ENCODE data around the gene SLC2A11. TPM values are rescaled to one million over a fixed set of nuclear protein-coding genes. Genes with fewer than 3 reads are reported as not detected.
A peak's percentile ranks its signal among the peaks of the same experiment; 100 is the strongest.

SLC2A11 gene
- total RNA-seq, 4 donors from 2014 or later = 0.57 to 4.4 (median 2.9) TPM

GRCh38 chr22:23895599-23896144, 38.0 kb downstream of the SLC2A11 start:
- TF ChIP-seq, protein P1, sequence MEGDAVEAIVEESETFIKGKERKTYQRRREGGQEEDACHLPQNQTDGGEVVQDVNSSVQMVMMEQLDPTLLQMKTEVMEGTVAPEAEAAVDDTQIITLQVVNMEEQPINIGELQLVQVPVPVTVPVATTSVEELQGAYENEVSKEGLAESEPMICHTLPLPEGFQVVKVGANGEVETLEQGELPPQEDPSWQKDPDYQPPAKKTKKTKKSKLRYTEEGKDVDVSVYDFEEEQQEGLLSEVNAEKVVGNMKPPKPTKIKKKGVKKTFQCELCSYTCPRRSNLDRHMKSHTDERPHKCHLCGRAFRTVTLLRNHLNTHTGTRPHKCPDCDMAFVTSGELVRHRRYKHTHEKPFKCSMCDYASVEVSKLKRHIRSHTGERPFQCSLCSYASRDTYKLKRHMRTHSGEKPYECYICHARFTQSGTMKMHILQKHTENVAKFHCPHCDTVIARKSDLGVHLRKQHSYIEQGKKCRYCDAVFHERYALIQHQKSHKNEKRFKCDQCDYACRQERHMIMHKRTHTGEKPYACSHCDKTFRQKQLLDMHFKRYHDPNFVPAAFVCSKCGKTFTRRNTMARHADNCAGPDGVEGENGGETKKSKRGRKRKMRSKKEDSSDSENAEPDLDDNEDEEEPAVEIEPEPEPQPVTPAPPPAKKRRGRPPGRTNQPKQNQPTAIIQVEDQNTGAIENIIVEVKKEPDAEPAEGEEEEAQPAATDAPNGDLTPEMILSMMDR (IDR thresholded peaks at IDR 0.05) = no peak
- no peak for TF ChIP-seq POLR2A (IDR thresholded peaks at IDR 0.05)
- Histone ChIP-seq H3K27ac (peak overlapping the region; percentile 97 to 99 (median 98)), H3K9me3 (no peaks in the 10 kb centered on the region), H3K4me1 (peaks cover 17 to 52% (median 19%) of the 10 kb centered on the region in 3 donors), H3K27me3 (no peaks in the 10 kb centered on the region), H3K4me3 (peak overlapping the region; percentile 73 to 94 (median 86)), H3K36me3 (peaks cover 17 to 30% (median 19%) of the 10 kb centered on the region in 3 donors)
- intact Hi-C loops (cut with DNase I) = no loop called here
- WGBS, 2 donors = 62 to 69% methylated on average over 9 to 15 of the region's 16 CpGs
- DNase-seq = no peak

- H3K27ac ChIP-seq = peak overlapping the region in 2 of 4 donors; percentile 97 to 99
- peaks cover 17 to 52% (median 19%) of the 10 kb centered on the region in 3 donors for H3K4me1 ChIP-seq
- WGBS, 2 donors = 83 to 90% methylated on average over 2 to 3 of the region's 5 CpGs
- DNase-seq = no peak
- H3K9me3 ChIP-seq = no peaks in the 10 kb centered on the region
- intact Hi-C loops (cut with DNase I) = no loop called here
- H3K4me3 ChIP-seq = peak overlapping the region in 3 of 4 donors; percentile 84 to 94 (median 87)
- H3K27me3 ChIP-seq = no peaks in the 10 kb centered on the region
- TF ChIP-seq, protein P1 (IDR thresholded peaks at IDR 0.05) = no peak
- no peak for TF ChIP-seq POLR2A (IDR thresholded peaks at IDR 0.05)
- peaks cover 17 to 30% (median 19%) of the 10 kb centered on the region in 3 donors for H3K36me3 ChIP-seq
These were observed 38.5 kb downstream of the SLC2A11 start for GRCh38 chr22:23896166-23896522.

- no peak for DNase-seq
- H3K9me3 ChIP-seq = no peaks in the 10 kb centered on the region
- no peak overlapping the region for H3K4me3 ChIP-seq
- no peak overlapping the region for H3K27ac ChIP-seq
- 80 to 100% methylated on average over 1 of the region's 8 CpGs for WGBS, 2 donors
- intact Hi-C loops (cut with DNase I) = no loop called here
- peaks cover 17 to 30% (median 19%) of the 10 kb centered on the region in 3 donors for H3K36me3 ChIP-seq
- TF ChIP-seq, protein P1 (IDR thresholded peaks at IDR 0.05) = no peak
- TF ChIP-seq POLR2A (IDR thresholded peaks at IDR 0.05) = no peak
- H3K27me3 ChIP-seq = no peaks in the 10 kb centered on the region
- peaks cover 17 to 52% (median 19%) of the 10 kb centered on the region in 3 donors for H3K4me1 ChIP-seq
These were observed 39.0 kb downstream of the SLC2A11 start for GRCh38 chr22:23896523-23897186.

DNA sequence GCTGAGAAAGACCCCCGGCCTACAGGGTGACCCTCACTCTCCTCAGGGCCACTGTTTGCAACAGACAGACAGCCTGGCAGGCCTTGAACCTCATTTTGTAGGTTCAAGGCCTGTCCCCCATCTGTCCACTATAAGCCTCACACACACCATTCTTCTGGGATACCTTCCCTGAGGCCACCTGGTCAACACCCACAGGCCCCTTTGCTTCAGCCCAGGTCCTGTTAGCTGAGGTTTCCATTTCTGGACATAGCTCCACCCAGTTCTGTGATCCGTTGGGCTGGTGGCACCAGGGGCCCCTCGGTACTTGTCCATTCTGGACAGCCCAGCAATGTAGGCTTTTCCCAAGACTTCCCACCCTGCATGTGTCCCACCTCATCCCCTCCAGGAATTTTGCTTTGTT, 39.6 kb downstream of the SLC2A11 start:
- TF ChIP-seq POLR2A (IDR thresholded peaks at IDR 0.05) = no peak
- TF ChIP-seq, protein P1 (IDR thresholded peaks at IDR 0.05) = no peak
- Histone ChIP-seq H3K27me3 (no peaks in the 10 kb centered on the region), H3K4me1 (peaks cover 17 to 52% (median 19%) of the 10 kb centered on the region in 3 donors), H3K4me3 (no peak overlapping the region), H3K27ac (no peak overlapping the region), H3K36me3 (peaks cover 17 to 30% (median 19%) of the 10 kb centered on the region in 3 donors), H3K9me3 (no peaks in the 10 kb centered on the region)
- WGBS, 2 donors = 82 to 94% methylated on average over 3 of the region's 3 CpGs
- intact Hi-C loops (cut with DNase I) = no loop called here
- no peak for DNase-seq

All from esophagus squamous epithelium (tissue), 5 donors.